VCaP (cell line): ENCODE results near the gene PTPRU.

Source experiments
- H3K27ac ChIP-seq: fragments of 450-650 bp; 2 replicates; pipeline ENCODE4 v1.5.1; 2017
- TF ChIP-seq, protein P1 (sequence below): fragments of 450-650 bp; conservative IDR thresholded peaks from 2 replicates; pipeline ENCODE4 v1.5.1; 2017; ENCODE audit warnings: mild to moderate bottlenecking, moderate library complexity

PTPRU gene

DNA sequence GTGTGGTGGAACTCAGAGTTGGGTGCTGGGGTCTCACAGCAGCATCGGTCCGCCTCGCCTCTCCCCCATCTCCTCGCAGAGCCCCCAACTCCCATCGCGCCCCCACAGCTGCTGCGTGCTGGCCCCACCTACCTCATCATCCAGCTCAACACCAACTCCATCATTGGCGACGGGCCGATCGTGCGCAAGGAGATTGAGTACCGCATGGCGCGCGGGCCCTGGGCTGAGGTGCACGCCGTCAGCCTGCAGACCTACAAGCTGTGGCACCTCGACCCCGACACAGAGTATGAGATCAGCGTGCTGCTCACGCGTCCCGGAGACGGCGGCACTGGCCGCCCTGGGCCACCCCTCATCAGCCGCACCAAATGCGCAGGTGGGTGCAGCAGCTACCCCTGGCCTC lies 24.2 kb downstream of the PTPRU start:
- H3K27ac ChIP-seq: no peak overlapping the region
- TF ChIP-seq, protein P1, sequence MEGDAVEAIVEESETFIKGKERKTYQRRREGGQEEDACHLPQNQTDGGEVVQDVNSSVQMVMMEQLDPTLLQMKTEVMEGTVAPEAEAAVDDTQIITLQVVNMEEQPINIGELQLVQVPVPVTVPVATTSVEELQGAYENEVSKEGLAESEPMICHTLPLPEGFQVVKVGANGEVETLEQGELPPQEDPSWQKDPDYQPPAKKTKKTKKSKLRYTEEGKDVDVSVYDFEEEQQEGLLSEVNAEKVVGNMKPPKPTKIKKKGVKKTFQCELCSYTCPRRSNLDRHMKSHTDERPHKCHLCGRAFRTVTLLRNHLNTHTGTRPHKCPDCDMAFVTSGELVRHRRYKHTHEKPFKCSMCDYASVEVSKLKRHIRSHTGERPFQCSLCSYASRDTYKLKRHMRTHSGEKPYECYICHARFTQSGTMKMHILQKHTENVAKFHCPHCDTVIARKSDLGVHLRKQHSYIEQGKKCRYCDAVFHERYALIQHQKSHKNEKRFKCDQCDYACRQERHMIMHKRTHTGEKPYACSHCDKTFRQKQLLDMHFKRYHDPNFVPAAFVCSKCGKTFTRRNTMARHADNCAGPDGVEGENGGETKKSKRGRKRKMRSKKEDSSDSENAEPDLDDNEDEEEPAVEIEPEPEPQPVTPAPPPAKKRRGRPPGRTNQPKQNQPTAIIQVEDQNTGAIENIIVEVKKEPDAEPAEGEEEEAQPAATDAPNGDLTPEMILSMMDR: no peak

DNA sequence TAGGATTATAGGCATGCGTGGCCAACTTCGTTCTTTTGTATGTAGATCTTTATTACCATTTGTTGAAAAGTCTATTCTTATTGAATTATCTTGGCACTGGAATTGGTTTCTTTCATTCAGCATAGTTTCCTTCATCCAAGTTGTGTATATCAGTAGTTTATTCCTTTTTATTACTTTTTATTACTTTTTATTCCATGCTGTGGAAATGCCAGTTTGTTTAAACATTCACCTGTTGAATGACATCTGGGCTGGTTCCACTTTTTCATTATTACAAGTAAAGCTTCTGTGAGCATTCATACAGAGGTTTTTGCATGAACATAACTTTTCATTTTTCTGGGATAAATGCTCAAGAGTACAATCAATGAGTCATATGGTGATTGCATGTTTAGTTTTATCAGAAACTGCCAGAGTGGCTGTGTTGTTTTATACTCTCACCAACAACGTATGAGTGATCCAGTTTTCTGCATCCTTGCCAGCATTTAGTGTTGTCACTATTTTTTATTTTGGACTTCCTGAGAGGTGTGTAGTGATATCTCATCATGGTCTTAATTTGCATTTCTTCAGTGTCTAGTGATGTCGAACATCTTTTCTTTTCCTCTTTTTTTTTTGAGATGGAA lies 28.6 kb downstream of the PTPRU start:
- TF ChIP-seq, protein P1: no peak
- no peak overlapping the region for H3K27ac ChIP-seq

DNA sequence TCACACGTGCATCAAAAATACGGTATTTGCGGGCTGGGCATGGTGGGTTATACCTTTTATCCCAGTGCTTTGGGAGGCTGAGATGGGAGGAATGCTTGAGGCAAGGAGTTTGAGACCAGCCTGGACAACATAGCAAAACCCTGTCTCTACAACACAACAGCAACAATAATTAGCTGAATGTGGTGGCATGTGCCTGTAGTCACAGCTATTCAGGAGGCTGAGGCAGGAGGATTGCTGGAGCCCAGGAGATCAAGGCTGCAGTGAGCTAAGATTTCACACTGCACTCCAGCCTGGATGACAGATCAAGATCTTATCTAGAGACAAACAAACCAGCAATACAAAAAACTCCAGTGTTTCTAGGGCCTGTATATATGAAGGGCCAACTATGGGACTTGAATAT lies 30.6 kb downstream of the PTPRU start:
- no peak overlapping the region for H3K27ac ChIP-seq
- TF ChIP-seq, protein P1: no peak

DNA sequence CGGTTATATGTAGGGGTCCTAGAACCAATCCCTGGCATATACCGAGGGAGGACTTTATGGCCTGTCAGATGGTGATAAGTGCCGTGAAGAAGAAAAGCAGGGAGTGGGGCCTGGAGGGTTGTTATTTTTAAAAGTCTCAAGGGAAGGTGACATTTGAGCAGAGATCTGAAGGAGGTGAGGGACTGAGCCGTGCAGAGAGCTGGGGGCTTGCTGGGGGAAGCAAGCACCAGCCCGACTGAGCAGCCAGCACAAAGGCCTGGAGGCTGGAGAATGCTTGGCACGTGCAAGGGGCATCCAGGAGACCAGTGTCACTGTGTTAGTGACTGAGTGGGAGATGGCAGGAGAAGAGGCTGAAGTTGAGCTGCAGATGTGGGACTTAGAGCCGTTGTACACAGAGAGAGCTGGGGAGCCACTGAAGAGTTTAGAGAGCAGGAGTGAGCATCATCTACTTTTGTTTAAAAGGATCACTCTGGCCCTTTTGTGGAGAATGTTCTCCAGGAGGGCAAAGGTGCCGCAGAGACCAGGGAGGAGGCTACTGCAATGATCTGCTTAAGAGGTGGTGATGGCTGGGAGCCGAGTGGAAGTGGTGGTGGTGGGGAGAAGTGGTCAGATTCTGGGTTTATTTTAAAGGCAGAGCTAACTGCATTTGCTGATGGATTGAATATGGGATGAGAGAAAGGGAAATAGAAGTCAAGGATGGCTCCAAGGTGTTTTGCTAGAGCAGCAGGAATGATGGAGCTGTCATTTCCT lies 31.2 kb downstream of the PTPRU start:
- TF ChIP-seq, protein P1: no peak
- H3K27ac ChIP-seq: no peak overlapping the region

DNA sequence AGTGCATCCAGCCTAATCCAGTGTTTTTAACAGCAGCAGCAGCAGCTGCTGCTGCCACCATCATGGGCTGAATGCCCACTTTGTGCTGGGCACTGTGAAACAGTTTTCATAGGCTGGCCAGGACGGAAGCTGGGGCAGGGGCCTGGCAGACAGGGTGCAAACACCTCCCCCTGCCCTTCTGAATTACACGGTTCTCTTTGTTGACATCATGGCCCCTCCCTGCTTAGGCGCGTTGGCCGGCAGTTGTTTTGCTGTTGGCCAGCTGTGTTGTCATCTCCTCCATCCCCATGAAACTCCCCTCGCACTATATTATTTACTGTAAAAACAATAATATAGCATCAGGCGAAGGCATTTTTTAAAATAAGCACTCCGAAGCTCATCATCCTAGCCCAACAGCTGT lies 33.1 kb downstream of the PTPRU start:
- TF ChIP-seq, protein P1: no peak
- no peak overlapping the region for H3K27ac ChIP-seq

DNA sequence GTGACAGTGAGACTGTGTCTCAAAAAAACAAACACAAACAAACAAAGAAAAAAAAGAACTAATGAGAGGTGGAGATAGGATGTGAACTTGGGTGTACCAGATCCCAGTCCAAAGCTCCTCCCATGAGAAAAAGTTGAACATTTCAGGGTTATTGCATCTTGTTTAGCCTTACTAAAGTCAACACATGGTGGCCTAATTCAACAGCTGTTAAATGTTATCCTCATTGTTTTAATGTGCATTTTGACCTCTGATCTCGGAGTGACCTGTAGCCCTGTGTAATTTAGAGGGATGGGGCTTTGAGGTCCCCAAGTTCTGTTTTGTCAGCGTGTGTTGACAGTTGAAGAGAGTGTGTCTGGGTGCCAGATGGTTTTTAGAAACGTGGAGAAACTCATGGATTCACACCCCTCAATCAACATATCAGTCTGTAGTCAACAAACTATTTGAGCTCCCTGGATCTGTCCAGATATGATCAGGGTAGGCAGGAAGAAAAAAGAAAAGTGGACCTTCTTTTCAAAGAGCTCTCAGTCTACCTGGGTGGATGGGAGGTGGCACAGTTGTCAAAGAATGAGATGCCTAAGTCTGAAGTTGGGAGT lies 34.7 kb downstream of the PTPRU start:
- TF ChIP-seq, protein P1: no peak
- H3K27ac ChIP-seq: no peak overlapping the region

DNA sequence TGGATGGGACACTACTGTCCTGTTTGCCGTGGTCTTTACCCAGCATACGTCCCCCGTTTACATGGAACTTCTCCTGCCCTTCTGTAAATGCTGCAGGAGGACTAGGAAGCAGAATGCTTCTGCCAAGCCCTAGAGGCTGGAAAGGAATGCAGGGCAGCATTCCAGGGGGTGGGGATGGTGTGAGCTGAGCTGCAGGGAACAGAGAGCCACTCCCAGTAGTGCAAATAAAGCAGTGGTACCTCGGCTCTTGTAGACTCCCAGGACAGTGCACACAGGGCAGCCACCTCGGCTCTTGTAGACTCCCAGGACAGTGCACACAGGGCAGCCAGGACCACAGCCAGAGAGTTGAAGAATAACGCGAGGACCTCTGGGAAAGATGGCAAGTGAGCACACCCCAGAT lies 35.4 kb downstream of the PTPRU start:
- TF ChIP-seq, protein P1: no peak
- H3K27ac ChIP-seq: no peak overlapping the region
